CD1c-positive myeloid dendritic cell (primary cell): Measurements from ENCODE around the gene ZNF578.
A peak's percentile ranks its signal among the peaks of the same experiment; 100 is the strongest.
"Not testable (repeated sequence)": the region's sequence is repeated elsewhere in the genome, so short reads cannot be mapped to it uniquely, and the experiment has no call there.

Source experiments
- DNase-seq: peaks from one replicate; pipeline ENCODE4 v3.0.0-alpha.2; 2016; ENCODE audit errors: extremely low spot score

The ZNF578 gene

GRCh38 chr19:52516191-52516590 is 62.8 kb downstream of the ZNF578 start:
- DNase-seq, result no peak

- DNase-seq, result no peak
These were observed 65.3 kb downstream of the ZNF578 start for GRCh38 chr19:52518646-52519045.

DNA sequence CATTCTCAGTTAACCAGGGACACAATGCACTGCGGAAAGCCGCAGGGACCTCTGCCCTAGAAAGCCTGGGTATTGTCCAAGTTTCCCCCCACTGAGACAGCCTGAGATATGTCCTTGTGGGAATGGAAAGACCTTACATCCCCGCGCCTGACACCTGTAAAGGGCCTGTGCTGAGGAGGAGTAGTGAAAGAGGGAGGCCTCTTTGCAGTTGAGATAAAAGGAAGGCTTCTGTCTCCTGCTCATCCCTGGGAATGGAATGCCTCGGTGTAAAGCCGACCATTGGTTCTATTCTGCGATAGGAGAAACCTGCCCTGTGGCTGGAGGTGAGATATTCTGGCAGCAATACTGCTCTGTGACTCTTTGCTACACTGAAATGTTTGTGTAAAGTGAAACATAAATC is 65.8 kb downstream of the ZNF578 start:
- not testable (repeated sequence) for DNase-seq

- no peak for DNase-seq
These were observed 66.7 kb downstream of the ZNF578 start for GRCh38 chr19:52520013-52520412.

DNA sequence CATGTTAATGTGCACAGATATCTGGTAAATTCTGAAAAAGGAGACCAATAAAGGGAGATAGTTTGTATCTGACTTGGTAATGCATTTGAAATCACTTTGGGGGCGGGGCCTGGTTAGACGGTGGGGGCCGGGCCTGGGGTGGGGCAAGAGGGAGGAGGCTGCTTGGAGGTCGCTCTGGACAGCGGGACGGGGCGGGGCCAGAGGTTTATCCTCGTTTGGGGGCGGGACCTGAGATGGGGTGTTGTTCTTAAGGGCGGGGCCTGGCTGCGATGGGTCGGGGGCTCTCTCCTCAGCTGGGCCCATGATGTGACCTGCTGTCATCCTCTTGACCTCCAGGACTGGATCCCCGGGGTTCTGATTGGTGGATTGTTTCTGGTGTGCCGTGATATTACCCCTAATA is 69.2 kb downstream of the ZNF578 start:
- no peak for DNase-seq

GRCh38 chr19:52524086-52524485 is 70.7 kb downstream of the ZNF578 start:
- DNase-seq, result no peak

DNA sequence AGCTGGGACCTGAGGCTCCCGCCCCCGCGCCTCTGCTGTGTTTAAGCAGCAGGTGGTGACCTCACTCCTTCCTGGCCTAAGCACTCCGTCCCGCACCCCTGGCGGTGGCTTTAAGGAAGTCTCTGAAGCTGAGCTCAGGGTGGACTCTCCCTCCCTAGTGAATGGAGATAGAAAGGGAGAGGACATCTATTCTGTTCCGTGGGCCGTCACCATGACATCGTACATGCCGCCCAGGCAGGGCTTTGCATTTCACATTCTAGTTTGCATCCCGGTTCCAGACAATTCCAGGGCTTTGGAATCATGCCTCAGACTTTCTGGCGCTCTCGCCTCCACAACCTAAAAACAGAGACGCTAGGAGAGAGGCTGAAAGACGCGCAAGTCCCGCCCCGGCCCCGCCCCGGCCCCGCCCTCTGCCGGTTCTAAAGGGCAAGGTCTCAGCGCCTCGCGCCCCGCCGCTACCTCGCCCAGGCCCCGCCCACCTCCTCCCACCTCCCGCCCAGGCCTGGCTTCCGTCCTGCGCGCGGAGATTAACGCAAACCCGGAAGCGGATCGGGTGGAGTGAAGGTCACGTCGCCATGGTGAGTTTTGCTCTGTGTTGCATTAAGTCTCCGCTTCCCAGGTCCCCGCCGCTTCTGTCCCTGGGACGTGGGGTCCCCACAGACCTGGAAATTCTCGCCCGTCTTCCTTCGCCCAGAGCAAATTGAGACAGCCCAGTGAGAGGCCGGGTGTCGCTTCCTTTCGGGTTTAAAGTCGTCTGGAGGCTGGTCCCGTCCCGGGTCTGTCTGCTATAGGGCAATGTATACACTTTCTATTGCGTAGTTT is 74.0 kb downstream of the ZNF578 start, which contains the start of gene ZNF808:
Gene ZNF808 (plus strand): TSS at position 535 of the 822 bp plus-strand sequence. CDS start 15,617 bp downstream, outside the sequence.
- DNase-seq, result peak; percentile 96

- no peak for DNase-seq
These were observed 74.6 kb downstream of the ZNF578 start for GRCh38 chr19:52527956-52528351.

DNA sequence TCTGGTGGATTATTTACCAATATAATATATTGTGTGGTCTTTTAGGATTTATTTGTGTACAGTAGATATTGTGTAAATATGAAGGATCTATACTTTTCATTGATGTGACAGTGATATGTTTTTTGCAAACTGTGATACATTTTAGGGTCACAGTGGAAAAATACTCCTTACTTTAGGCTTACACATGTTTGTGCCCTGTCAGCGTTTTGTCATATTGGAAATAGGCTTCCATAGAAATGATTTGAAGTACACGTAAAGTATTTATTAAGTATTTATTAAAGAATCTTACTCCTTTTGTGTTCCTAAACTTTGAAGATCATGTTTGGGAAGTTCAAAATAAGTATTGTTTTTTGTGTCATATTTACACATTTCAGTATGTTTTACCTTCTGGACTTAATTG is 79.1 kb downstream of the ZNF578 start:
- no peak for DNase-seq

DNA sequence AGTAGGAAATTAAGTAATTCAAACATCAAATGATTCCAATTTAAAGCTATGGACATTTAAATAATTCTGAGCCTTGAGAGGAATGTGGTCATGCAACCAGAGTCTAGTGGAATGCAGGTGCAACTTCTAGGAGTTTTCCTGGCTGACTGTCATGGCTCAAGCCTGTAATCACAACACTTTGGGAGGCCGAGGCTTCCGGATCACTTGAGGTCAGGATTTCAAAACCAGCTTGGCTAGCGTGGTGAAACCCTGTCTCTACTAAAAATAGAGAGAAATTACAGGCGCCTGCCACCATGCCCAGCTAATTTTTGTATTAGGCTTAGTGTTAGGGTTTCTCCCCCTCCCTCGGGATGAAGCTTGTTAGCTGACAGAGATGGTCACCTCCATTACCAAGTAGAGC is 80.5 kb downstream of the ZNF578 start:
- DNase-seq, result peak; percentile 1

DNA sequence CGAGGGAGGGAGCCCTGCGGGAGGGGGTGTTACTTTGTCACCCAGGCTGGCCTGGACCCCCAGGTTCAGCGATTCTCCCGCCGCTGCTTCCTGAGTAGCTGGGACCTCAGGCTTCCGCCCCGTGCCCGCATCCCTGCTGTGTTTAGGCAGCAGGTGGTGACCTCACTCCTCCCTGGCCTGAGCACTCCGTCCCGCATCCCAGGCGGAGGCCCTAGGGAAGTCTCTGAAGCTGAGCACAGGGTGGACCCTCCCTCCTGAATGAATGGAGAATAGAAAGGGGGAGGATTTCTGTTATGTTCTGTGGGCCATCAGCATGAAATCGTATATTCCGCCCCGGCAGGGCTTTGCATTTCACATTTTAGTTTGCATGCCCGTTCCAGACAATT is 82.0 kb downstream of the ZNF578 start:
- peak; percentile 6 for DNase-seq

- peak; percentile 88 for DNase-seq
These were observed 82.6 kb downstream of the ZNF578 start for GRCh38 chr19:52535771-52536447.

DNA sequence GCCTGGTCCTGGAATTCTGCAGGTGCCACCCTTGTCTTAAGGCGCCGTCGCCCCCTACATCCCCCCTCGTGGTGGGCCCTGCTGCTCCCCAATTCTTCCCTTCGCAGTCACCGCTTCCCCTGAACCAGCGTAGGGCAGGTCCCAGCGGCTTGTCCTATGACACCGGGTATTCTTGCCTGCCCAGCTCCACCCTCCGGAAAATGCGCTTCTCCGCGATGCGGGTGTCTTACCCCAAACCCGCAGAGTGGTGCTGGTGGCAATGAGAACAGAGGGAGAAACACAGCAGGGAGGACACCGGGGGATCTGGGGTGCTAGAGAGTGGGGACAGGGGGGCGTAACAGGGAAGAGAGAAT is 83.1 kb downstream of the ZNF578 start:
- peak; percentile 5 for DNase-seq

GRCh38 chr19:52538815-52539214 is 85.5 kb downstream of the ZNF578 start:
- peak; percentile 34 for DNase-seq

DNA sequence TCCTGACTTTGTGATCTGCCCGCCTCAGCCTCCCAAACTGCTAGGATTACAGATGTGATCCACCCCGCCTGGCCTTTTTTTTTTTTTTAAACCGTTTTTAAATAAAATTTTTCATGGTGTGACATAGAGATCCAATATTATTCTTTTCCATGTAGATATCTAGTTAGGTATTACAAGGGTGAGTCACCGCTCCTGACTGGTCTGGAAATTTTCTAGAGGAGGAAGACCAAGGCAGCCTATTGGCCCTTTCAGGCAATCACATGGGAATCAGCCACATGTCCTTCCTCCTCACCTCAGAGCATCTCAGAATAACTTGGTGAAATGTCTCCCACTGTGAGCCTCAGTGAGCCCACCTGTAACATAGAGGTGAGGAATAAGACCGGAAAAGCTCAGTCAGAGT is 87.8 kb downstream of the ZNF578 start:
- not testable (repeated sequence) for DNase-seq

GRCh38 chr19:52541608-52542007 is 88.3 kb downstream of the ZNF578 start:
- no peak for DNase-seq

DNA sequence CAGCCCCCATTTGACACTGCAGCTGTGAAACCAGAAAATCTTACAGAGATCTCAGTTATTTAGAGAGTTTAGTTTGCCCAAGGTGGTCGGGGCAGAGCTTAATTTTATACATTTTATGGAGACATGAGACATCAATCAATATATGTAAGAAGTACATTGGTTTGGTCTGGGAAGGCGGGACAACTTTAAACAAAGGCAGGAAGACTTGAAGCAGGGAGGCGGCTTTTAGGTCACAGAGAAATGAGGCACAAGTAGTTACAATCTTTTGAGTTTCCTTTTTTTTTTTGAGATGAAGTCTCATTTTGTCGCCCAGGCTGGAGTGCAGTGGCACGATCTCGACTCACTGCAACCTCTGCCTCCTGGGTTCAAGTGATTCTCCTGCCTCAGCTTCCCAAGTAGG is 89.2 kb downstream of the ZNF578 start:
- not testable (repeated sequence) for DNase-seq

- DNase-seq, result peak; percentile 7
These were observed 89.8 kb downstream of the ZNF578 start for GRCh38 chr19:52542984-52543664.

- DNase-seq, result no peak
These were observed 101.0 kb downstream of the ZNF578 start for GRCh38 chr19:52554216-52554971.

DNA sequence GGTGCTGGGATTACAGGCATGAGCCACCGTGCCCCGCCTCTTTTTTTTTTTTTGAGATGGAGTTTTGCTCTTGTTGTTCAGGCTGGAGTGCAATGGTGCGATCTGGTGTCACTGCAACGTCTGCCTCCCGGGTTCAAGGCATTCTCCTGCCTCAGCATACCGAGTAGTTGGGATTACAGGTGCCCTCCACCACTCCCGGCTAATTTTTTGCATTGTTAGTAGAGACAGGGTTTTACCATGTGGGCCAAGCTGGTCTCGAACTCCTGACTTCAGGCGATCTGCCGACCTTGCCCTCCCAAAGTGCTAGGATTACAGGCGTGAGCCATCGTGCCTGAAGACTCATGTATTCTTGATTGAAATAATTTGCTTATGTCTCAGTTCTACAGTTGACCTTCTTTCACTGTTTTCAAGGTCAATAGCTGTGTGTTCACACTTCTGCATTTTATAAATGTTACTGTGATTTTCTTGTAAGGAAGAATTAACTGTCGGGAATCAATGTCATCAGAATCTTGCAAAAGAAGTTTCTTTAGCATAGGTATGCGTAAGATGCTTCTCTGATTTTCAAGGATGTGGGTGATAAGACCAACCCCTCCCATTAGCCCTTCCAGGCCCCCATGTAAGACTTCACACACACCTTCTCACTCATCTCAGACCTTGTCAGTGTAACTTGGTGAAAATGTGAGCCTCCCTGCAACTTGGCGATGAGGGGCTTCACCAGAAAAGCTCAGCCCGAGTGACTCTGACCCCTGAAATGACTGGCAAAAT is 104.1 kb downstream of the ZNF578 start:
- DNase-seq, result no peak
